IMR-90 (cell line): ENCODE data around the gene PBX4. TPM values are rescaled to one million over a fixed set of nuclear protein-coding genes. Genes with fewer than 3 reads are reported as not detected.

Experiments used
- ATAC-seq: fragments of 200-7000 bp; cut with Tn5 transposase; 2 replicates; pipeline ENCODE4 v1.9.1; 2020; ENCODE audit warnings: low read depth, mild to moderate bottlenecking, moderate library complexity
- BruUV-seq: library from RNA; stranded (reverse); fragments of 400-500 nt; replicated peaks from 2 replicates; lab custom pipeline; 2021; lab: Mats Ljungman, UMichigan
- CTCF ChIA-PET: fragments of 300-600 bp; formaldehyde crosslinking; extraction: SDS; loops from one replicate; lab custom pipeline; 2021; ENCODE audit warnings: antibody characterized with exemption; lab: Yijun Ruan, JAX
- POLR2A ChIA-PET: fragments of 300-600 bp; sonication (Branson Sonifier 250); formaldehyde crosslinking; loops from one replicate; lab custom pipeline; 2022; ENCODE audit warnings: antibody characterized with exemption; ENCODE audit not compliant: unreplicated experiment; lab: Charles Lee
- DNase-seq: peaks from one replicate; pipeline ENCODE4 v3.0.0; 2013
- H2AFZ ChIP-seq: replicated peaks from 2 replicates; pipeline ENCODE3; 2013; ENCODE audit warnings: low read length, mild to moderate bottlenecking; ENCODE audit not compliant: poor library complexity
- H2AK5ac ChIP-seq: 2 replicates; pipeline ENCODE4 v1.6.1; 2013; ENCODE audit warnings: low read depth, low read length, inconsistent platforms
- H2AK9ac ChIP-seq: replicated peaks from 2 replicates; pipeline ENCODE3; 2013; ENCODE audit warnings: mild to moderate bottlenecking, low read depth, low read length, moderate library complexity; ENCODE audit not compliant: poor library complexity
- H2BK120ac ChIP-seq: 2 replicates; pipeline ENCODE4 v1.6.1; 2013; ENCODE audit warnings: low read depth, low read length, inconsistent platforms
- H2BK15ac ChIP-seq: 3 replicates; pipeline ENCODE4 v1.6.1; 2013; ENCODE audit warnings: low read depth, low read length, inconsistent platforms
- H2BK20ac ChIP-seq: 2 replicates; pipeline ENCODE4 v1.6.1; 2013; ENCODE audit warnings: low read depth, mild to moderate bottlenecking, inconsistent platforms, low read length, moderate library complexity
- H2BK5ac ChIP-seq: 2 replicates; pipeline ENCODE4 v1.6.1; 2013; ENCODE audit warnings: mild to moderate bottlenecking, low read depth, low read length, inconsistent platforms; ENCODE audit not compliant: poor library complexity, severe bottlenecking
- H3K14ac ChIP-seq: replicated peaks from 2 replicates; pipeline ENCODE4 v1.6.1; 2013; ENCODE audit warnings: low read depth, low read length, inconsistent platforms
- H3K18ac ChIP-seq: 2 replicates; pipeline ENCODE4 v1.6.1; 2013; ENCODE audit warnings: low read depth, low read length, control low read depth
- H3K23ac ChIP-seq: 2 replicates; pipeline ENCODE4 v1.6.1; 2013; ENCODE audit warnings: low read depth, low read length, inconsistent platforms
- H3K27ac ChIP-seq: 2 replicates; pipeline ENCODE4 v1.5.1; 2013; ENCODE audit warnings: mild to moderate bottlenecking, control low read depth, low read length; ENCODE audit not compliant: insufficient read depth
- H3K27me3 ChIP-seq: 2 replicates; pipeline ENCODE4 v1.6.1; 2013; ENCODE audit warnings: low read length; ENCODE audit not compliant: control insufficient read depth, insufficient read depth
- H3K36me3 ChIP-seq: 2 replicates; pipeline ENCODE4 v1.6.1; 2013; ENCODE audit warnings: low read length, mixed read lengths; ENCODE audit not compliant: control insufficient read depth, insufficient read depth
- H3K4ac ChIP-seq: 2 replicates; pipeline ENCODE4 v1.6.1; 2013; ENCODE audit warnings: low read depth, low read length, inconsistent platforms
- H3K4me1 ChIP-seq: 2 replicates; pipeline ENCODE4 v1.6.1; 2013; ENCODE audit warnings: low read length, mixed read lengths; ENCODE audit not compliant: control insufficient read depth, insufficient read depth
- H3K4me2 ChIP-seq: 2 replicates; pipeline ENCODE4 v1.6.1; 2013; ENCODE audit warnings: low read depth, mild to moderate bottlenecking, control low read depth, low read length, moderate library complexity
- H3K4me3 ChIP-seq: 2 replicates; pipeline ENCODE4 v1.5.1; 2013; ENCODE audit warnings: low read depth, mild to moderate bottlenecking, control low read depth, low read length, moderate library complexity; ENCODE audit not compliant: insufficient read depth
- H3K56ac ChIP-seq: 2 replicates; pipeline ENCODE4 v1.6.1; 2013; ENCODE audit warnings: low read length, inconsistent platforms; ENCODE audit not compliant: insufficient read depth; ENCODE audit errors: extremely low read depth
- H3K79me1 ChIP-seq, 2 experiments: 2 replicates each; pipeline ENCODE4 v1.6.1; 2013; ENCODE audit warnings: low read length in 2 of 2, inconsistent platforms in 1 of 2, low read depth in 1 of 2
- H3K9ac ChIP-seq: 2 replicates; pipeline ENCODE4 v1.6.1; 2013; ENCODE audit warnings: low read depth, low read length, control low read depth
- H3K9me1 ChIP-seq: 2 replicates; pipeline ENCODE4 v1.6.1; 2013; ENCODE audit warnings: low read length, inconsistent platforms; ENCODE audit not compliant: insufficient read depth
- H3K9me3 ChIP-seq: 2 replicates; pipeline ENCODE4 v1.6.1; 2013; ENCODE audit warnings: low read length; ENCODE audit not compliant: control insufficient read depth, insufficient read depth
- H4K20me1 ChIP-seq: 2 replicates; pipeline ENCODE4 v1.6.1; 2013; ENCODE audit warnings: low read length, inconsistent platforms; ENCODE audit not compliant: insufficient read depth
- H4K5ac ChIP-seq: 2 replicates; pipeline ENCODE4 v1.6.1; 2013; ENCODE audit warnings: mild to moderate bottlenecking, low read depth, low read length, control low read depth
- H4K8ac ChIP-seq, 2 experiments: 2 replicates each; pipeline ENCODE4 v1.6.1; 2013; ENCODE audit warnings: low read depth in 2 of 2, low read length in 2 of 2, control low read depth in 1 of 2, inconsistent platforms in 1 of 2
- H4K91ac ChIP-seq: 2 replicates; pipeline ENCODE4 v1.6.1; 2013; ENCODE audit warnings: low read depth, low read length, inconsistent platforms; ENCODE audit not compliant: insufficient read depth
- BHLHE40 ChIP-seq: fragments of 150-350 bp; IDR thresholded peaks from 2 replicates; pipeline ENCODE4 v1.6.1; 2016; ENCODE audit warnings: mild to moderate bottlenecking, low read depth, low read length
- CEBPB ChIP-seq: IDR thresholded peaks from 2 replicates; pipeline ENCODE4 v1.6.1; 2012; ENCODE audit warnings: low read depth, low read length, improper control_type of control experiment
- ELK1 ChIP-seq: fragments of 150-350 bp; IDR thresholded peaks from 2 replicates; pipeline ENCODE4 v1.6.1; 2016; ENCODE audit warnings: low read depth, mild to moderate bottlenecking, low read length, moderate library complexity, borderline replicate concordance
- POLR2A ChIP-seq: IDR thresholded peaks from 2 replicates; pipeline ENCODE4 v1.6.1; 2012; ENCODE audit warnings: mild to moderate bottlenecking, low read depth, low read length
- RAD21 ChIP-seq: IDR thresholded peaks from 2 replicates; pipeline ENCODE4 v1.6.1; 2012; ENCODE audit warnings: low read length, improper control_type of control experiment
- USF2 ChIP-seq: fragments of 150-350 bp; IDR thresholded peaks from 2 replicates; pipeline ENCODE4 v1.6.1; 2017; ENCODE audit warnings: mild to moderate bottlenecking, antibody characterized with exemption, low read length, low read depth
- WGBS, 2 experiments: methylation state at CpG; one replicate each; pipeline versions ENCODE4 v1.1.5 to v1.1.7; 2013; ENCODE audit warnings: missing lambda C conversion rate in 2 of 2; ENCODE audit not compliant: insufficient read length in 1 of 2; ENCODE audit errors: extremely low coverage in 2 of 2; 5-methylcytosine and 5-hydroxymethylcytosine counted together
- dilution Hi-C: fragments of 300-500 bp; cut with HindIII; formaldehyde crosslinking; loops from one replicate; pipeline ENCODE4 v1.14.3; 2018; ENCODE audit warnings: low sequenced_read_pairs; ENCODE audit not compliant: unreplicated experiment
- in situ Hi-C: fragments of 300-500 bp; cut with MboI; formaldehyde crosslinking; loops from 3 replicates; pipeline ENCODE4 v1.14.3; 2019; ENCODE audit warnings: low sequenced_read_pairs, inconsistent platforms, mixed read lengths
- intact Hi-C: fragments of 100-400 bp; cut with micrococcal nuclease; formaldehyde crosslinking; loops from 2 replicates; pipeline ENCODE4 v1.10.0; 2022
- polyA plus RNA-seq, 3 experiments: library from polyadenylated mRNA; depleted of rRNA; stranded (reverse); fragments of >200 nt; gene quantifications; 2 replicates each; pipeline ENCODE4 v1.2.3, GENCODE V29; 2012; ENCODE audit warnings: low replicate concordance in 1 of 3
- total RNA-seq: library from RNA; depleted of rRNA; stranded (reverse); fragments of >200 nt; gene quantifications from 2 replicates; pipeline ENCODE4 v1.2.3, GENCODE V29; 2012

The PBX4 gene
- total and polyA plus RNA-seq, 2 of the 4 experiments (the other 2 are of a cell fraction) = 0.90 to 2.9 TPM

- TF ChIP-seq USF2 = no peak
Measured at GRCh38 chr19:19549804-19550464, 68.6 kb downstream of the PBX4 start (continued).

GRCh38 chr19:19548915-19549759 lies 69.3 kb downstream of the PBX4 start:
- WGBS, 2 experiments = 60% methylated on average over 1 of the region's 13 CpGs; no CpG with 5 or more reads in 1 of the 2 experiments
- Histone ChIP-seq H3K4me1 (no peaks in the 10 kb centered on the region), H2BK15ac (no peak overlapping the region), H3K18ac (no peak overlapping the region), H3K27me3 (peaks cover 12% of the 10 kb centered on the region; the same call in 1 of the 2 replicates), H3K14ac (no peak overlapping the region), H2AFZ (peak overlapping the region; percentile 72), H3K23ac (no peak overlapping the region), H2AK9ac (no peak overlapping the region), H3K4me2 (no peak overlapping the region), H3K4ac (no peak overlapping the region), H4K5ac (no peak overlapping the region), H2BK120ac (no peak overlapping the region), H2BK5ac (no peak overlapping the region), H3K56ac (no peak overlapping the region), H3K36me3 (no peaks in the 10 kb centered on the region), H4K20me1 (no peaks in the 10 kb centered on the region; the same call in 1 of the 2 replicates), H3K9me1 (no peaks in the 10 kb centered on the region), H3K79me1 (no peaks in the 10 kb centered on the region), H4K91ac (no peak overlapping the region), H3K4me3 (no peak overlapping the region), H3K9ac (no peak overlapping the region), H2BK20ac (no peak overlapping the region), H3K27ac (no peak overlapping the region), H4K8ac (no peak overlapping the region), H3K9me3 (no peaks in the 10 kb centered on the region), H2AK5ac (no peak overlapping the region)
- in situ Hi-C loops (loop anchor here (25.0 kb wide), 1 partner anchor 413 kb away; no protein-coding TSS in a partner anchor), intact Hi-C loops (no loop called here), dilution Hi-C loops (no loop called here)
- POLR2A ChIA-PET = no interaction called here
- TF ChIP-seq CEBPB (peak; percentile 74), RAD21 (no peak), POLR2A (no peak), ELK1 (no peak), BHLHE40 (peak; percentile 39; the same call in 1 of the 2 replicates)
- ATAC-seq (no peak), DNase-seq (peak; percentile 19)
- CTCF ChIA-PET = no interaction called here
- no TSS peak for BruUV-seq
